PC-3 (cell line): ENCODE results near the gene ACKR1.

Experiments used
- EZH2 ChIP-seq: fragments of 300-600 bp; sonication (generic); IDR thresholded peaks from one replicate; pipeline ENCODE4 v1.6.1; 2017; ENCODE audit warnings: antibody characterized with exemption, mild to moderate bottlenecking, low read length; ENCODE audit not compliant: unreplicated experiment
- EZH2phosphoT487 ChIP-seq: fragments of 300-600 bp; sonication (generic); IDR thresholded peaks from 2 replicates; pipeline ENCODE4 v1.6.1; 2018; ENCODE audit warnings: mild to moderate bottlenecking, antibody characterized with exemption, low read length, borderline replicate concordance
- TF ChIP-seq, protein P1 (sequence below): fragments of 300-600 bp; sonication (generic); conservative IDR thresholded peaks from 2 replicates; pipeline ENCODE4 v1.5.1; 2017; ENCODE audit warnings: antibody characterized with exemption, low read depth, mild to moderate bottlenecking, low read length

DNA sequence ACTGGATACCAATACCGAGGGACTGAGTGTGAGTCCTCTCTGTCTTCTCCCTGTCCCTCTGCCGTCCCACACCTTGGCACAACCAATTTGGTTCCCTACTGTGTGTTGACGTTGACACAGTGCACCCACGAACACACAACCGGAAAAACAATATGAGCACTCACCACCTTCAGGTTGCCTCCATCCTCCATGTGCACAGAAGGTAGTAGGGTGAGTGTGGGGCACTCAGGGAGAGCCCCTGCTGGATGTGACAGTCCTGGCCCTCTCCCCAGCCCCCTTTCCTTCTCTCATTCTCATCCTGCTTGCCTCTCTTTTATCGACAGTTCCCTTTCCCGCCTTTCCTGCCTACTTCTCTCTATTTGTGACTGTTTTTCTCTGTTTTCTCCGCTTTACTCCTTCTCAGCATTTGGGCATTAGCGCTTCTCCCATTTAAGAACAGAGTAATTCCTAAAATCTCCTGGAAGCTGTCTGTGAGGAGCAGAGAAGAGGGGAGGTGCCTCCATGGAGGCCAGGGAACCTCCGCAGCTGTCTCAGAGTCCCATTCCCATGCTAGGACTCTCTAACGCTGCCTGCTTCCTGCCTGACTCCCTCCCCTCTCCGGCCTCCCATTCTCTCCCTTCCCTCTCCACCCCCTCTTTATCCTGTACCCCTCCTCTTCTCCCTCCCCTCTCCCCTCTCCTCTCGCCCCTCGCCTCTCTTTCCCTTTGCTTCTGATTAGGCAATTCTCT lies 16.9 kb upstream of the ACKR1 start:
- no peak for TF ChIP-seq EZH2phosphoT487
- TF ChIP-seq EZH2, result no peak
- TF ChIP-seq, protein P1, sequence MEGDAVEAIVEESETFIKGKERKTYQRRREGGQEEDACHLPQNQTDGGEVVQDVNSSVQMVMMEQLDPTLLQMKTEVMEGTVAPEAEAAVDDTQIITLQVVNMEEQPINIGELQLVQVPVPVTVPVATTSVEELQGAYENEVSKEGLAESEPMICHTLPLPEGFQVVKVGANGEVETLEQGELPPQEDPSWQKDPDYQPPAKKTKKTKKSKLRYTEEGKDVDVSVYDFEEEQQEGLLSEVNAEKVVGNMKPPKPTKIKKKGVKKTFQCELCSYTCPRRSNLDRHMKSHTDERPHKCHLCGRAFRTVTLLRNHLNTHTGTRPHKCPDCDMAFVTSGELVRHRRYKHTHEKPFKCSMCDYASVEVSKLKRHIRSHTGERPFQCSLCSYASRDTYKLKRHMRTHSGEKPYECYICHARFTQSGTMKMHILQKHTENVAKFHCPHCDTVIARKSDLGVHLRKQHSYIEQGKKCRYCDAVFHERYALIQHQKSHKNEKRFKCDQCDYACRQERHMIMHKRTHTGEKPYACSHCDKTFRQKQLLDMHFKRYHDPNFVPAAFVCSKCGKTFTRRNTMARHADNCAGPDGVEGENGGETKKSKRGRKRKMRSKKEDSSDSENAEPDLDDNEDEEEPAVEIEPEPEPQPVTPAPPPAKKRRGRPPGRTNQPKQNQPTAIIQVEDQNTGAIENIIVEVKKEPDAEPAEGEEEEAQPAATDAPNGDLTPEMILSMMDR, result no peak
